ENCODE results near the gene ADAM22.

GRCh38 chr7:88203401-88203800, 269.4 kb downstream of the ADAM22 start:
- TF ChIP-seq TAF1 (IDR thresholded peaks at IDR 0.05; ENCODE audit: low read depth, low read length) (no peak), POLR2A (IDR thresholded peaks at IDR 0.05; ENCODE audit: low read depth, low read length) (no peak)

Measured in GM12891 (cell line).